HG03571 (cell line): ENCODE results near the gene NTM.
"Not testable (repeated sequence)": the region's sequence is repeated elsewhere in the genome, so short reads cannot be mapped to it uniquely, and the experiment has no call there.

Experiments
- ATAC-seq: cut with Tn5 transposase; IDR thresholded peaks from one replicate; pipeline ENCODE4 v1.9.1; 2021; ENCODE audit not compliant: unreplicated experiment

The NTM gene

DNA sequence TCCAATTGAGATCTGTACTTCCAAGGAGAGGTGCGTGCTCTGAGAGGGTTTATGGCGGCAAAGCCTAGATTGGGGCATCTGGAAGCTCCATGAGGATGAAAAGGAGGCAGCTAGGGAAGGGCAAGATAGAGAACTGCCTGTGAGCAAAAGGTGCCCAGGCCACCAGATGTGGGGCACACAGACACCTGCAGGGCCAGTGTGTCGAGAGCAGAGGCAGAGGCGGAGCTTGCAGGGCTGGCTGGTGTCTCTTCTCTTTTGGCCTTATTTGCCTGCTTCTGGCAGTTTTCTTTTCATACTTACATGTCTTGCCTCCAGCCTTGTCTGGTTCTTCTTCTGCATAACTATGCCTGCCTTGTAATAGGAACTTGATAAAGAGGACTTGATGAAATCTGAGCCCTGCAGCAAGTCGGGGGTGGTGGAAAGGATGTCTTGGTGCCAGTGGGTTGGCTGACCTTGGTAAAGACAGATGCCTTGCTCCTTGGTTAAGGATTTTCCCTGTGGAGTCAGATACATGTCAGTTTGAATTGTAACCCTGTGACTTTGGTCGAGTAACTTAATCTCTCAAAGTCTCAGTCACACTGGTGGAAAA is 680.3 kb downstream of the NTM start:
- no peak for ATAC-seq

GRCh38 chr11:132051704-132052103 is 681.3 kb downstream of the NTM start:
- ATAC-seq: no peak

GRCh38 chr11:132052342-132052741 is 681.9 kb downstream of the NTM start:
- ATAC-seq: no peak

DNA sequence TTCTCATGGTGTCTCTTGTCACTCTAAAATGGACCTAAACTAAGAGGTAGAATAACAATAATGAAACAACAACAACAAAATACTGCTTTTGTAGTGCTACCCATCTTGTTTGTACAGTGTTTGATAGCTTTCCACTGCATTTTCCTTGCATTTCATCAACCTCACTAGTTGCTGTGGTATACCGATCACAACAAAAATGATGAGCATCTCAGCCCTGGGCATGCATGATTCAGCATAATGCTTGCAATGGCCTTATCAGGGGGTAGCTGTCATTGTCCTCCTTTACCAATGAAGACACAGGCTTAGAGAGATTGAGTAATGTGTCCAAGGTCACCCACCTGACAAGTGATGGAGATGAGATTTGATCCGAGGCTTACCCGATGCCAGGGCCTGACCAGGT is 682.5 kb downstream of the NTM start:
- no peak for ATAC-seq

GRCh38 chr11:132054822-132055221 is 684.4 kb downstream of the NTM start:
- no peak for ATAC-seq

- ATAC-seq: no peak
These were observed 684.9 kb downstream of the NTM start for GRCh38 chr11:132055296-132055695.

- ATAC-seq: no peak
These were observed 686.3 kb downstream of the NTM start for GRCh38 chr11:132056689-132057088.

DNA sequence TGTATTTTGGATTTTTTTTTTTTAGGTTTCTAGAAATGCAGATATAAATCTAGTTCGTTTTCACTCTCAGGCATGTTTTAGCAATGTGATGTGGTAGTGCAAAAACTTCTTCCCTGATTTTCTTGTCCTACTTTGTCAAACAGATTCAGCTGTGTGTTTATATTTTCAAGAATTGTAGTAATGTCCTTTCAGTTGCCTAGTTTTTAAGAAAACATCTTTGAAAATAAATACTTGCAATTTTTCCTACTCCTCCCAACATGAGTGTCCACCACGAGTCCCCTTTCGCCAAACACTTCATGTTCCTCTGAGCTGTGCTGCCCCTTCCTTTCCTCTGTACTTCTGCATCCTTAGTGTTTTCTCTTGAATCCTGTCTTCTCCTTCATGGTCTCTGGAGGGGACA is 686.9 kb downstream of the NTM start:
- ATAC-seq: no peak

- no peak for ATAC-seq
These were observed 687.9 kb downstream of the NTM start for GRCh38 chr11:132058211-132058772.

GRCh38 chr11:132060567-132060966 is 690.2 kb downstream of the NTM start:
- ATAC-seq: no peak

DNA sequence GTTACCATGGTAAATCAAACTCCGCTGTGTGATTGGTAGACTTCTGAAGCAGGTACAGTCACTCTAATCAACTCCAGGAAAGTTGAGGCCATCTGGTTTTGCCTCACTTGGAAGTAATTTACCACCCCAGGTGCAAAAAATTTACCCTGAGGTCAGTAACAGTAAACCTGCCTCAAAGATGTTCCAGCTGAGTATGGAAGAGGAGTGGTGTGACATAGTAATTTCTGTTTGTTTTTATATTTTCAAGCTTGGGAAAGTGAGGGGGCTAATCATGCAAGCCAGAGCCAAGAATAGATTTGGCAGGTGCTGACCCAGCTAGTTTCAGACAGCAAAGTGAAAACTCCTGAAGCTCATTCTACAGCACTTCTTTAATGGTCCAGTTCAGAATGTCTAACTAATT is 691.6 kb downstream of the NTM start:
- no peak for ATAC-seq

DNA sequence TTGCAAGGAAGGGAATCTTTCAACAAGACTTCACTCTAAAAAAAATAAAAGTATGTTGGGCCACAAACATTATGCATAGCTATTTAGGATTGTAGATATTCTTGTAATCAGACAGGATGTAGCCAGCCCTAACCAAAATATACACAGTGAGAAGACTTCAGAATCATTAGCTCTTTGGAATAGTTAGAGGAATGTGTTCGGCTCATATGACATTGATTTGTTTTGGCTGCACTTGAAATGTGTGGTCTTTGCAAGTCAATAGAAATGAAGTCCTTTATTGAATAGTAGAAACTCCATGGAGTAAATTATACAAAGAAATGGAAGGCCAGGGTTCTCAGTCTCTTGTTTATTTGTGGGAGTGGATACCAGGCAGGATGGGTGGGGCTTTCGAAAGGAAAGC is 692.1 kb downstream of the NTM start:
- no peak for ATAC-seq

- ATAC-seq: no peak
These were observed 694.7 kb downstream of the NTM start for GRCh38 chr11:132064987-132065620.

GRCh38 chr11:132068556-132068955 is 698.1 kb downstream of the NTM start:
- ATAC-seq: no peak

DNA sequence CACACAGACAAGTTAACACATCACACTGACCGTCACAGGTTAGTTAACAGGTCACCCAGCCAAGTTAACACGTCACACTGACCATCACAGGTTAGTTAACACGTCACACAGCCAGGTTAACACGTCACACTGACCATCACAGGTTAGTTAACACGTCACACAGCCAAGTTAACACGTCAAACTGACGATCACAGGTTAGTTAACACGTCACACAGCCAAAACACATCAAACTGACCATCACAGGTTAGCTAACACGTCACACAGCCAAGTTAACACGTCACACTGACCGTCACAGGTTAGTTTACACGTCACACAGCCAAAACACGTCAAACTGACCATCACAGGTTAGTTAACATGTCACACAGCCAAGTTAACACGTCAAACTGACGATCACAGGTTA is 699.2 kb downstream of the NTM start:
- not testable (repeated sequence) for ATAC-seq

DNA sequence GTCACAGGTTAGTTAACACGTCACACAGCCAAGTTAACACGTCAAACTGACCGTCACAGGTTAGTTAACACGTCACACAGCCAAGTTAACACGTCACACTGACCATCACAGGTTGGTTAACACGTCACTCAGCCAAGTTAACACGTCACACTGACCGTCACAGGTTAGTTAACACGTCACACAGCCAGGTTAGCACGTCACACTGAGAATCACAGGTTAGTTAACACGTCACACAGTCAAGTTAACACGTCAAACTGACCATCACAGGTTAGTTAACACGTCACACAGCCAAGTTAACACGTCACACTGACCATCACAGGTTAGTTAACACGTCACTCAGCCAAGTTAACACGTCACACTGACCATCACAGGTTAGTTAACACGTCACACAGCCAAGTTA is 700.5 kb downstream of the NTM start:
- ATAC-seq: not testable (repeated sequence)

- no peak for ATAC-seq
These were observed 701.8 kb downstream of the NTM start for GRCh38 chr11:132072044-132072857.

DNA sequence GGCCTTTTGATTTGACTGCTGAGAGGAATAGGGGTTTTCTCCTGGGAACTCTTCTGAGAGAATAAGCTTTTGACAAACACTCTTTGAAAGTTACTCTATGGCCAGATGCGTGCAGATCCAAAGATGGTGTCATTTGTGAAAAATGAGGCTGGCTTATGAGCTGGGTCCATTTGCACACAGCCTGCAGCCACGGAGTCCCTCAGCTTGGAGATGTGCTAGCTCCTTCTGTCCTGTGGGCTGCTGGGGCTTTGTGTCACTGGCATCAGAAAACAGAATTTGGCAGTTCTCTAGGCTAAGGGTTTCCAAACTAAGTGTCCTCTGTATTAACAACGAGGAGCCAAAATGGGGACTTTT is 702.4 kb downstream of the NTM start:
- no peak for ATAC-seq

- ATAC-seq: no peak
These were observed 703.4 kb downstream of the NTM start for GRCh38 chr11:132073787-132074186.

GRCh38 chr11:132075447-132075846 is 705.0 kb downstream of the NTM start:
- no peak for ATAC-seq

DNA sequence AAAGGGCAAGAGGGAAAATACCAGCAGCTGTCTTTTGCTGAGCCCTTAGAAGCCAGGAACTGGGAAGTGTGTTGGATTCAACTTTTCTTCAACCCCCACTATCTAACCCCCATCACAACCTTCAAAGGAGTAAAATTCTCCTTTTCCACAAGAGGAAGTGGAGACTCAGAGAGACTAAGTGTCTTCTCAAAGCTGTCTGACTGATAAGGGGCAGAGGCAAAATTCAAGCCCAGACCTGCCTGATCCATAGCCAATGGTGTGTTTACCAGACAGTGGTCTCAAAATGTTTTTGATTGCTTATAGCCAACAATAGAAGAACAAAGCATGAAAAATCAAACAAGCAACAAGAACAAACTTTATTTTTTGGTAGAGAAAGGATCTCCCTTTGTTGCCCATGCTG is 707.0 kb downstream of the NTM start:
- ATAC-seq: no peak
